HG03378 (cell line): ENCODE measurements around the gene CACHD1.

Experiments used
- ATAC-seq: cut with Tn5 transposase; IDR thresholded peaks from one replicate; pipeline ENCODE4 v1.9.1; 2021; ENCODE audit warnings: mild to moderate bottlenecking, moderate library complexity; ENCODE audit not compliant: unreplicated experiment

CACHD1 gene

GRCh38 chr1:64645735-64646134, 175.8 kb downstream of the CACHD1 start:
- ATAC-seq: no peak

GRCh38 chr1:64650411-64650810, 180.5 kb downstream of the CACHD1 start:
- ATAC-seq: no peak

DNA sequence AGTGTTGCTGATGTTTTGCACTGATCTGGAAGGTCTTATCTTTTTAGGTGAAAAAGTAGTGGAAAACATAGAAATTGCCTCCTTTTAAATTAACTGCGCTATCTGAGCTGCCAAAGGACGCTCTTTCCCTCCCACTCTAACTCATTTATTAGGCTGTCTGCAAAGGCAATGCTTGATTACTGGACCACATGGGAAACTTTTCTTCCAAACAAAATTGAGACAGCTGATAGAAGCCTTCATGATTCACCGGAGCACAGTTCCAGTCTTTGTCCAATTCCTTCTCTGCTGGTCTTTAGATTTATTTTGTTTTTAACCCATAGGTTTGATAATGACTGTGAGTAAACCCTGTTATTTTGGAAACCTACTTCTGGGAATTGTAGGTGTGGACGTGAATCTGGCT, 181.9 kb downstream of the CACHD1 start:
- no peak for ATAC-seq

GRCh38 chr1:64653466-64653865, 183.5 kb downstream of the CACHD1 start:
- no peak for ATAC-seq

- no peak for ATAC-seq
These were observed 184.8 kb downstream of the CACHD1 start for GRCh38 chr1:64654519-64655341.

GRCh38 chr1:64655861-64656260, 185.9 kb downstream of the CACHD1 start:
- ATAC-seq: no peak

DNA sequence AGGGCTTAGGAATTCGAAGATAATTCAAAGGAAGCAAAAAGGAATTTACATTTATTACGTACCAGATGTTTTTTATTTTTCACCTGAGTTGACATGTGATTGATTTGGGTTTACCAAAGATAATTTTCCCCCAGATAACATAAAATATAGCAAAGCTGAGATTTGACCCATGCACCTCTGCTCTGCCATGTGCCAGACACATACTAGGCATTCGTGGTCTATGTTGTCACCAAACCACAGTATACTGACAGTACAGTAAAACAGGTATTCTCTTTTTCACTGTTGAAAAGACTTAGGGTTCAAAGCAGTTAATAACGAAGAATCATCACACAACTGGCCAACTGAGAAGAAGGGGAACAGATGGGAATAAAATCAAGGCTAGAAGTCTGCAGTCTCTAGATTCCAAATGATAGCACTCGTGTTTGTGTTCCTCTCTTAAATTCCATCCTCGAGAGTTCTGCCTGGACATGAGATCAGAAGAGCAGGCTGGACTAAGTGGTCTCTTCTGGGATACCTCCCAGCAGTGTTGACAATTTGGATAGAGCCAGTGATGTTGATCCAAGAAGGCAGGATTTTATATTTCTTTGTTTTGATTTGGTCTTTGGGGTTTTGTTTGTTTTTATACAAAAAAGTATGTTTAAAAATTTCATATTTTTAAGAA, 189.7 kb downstream of the CACHD1 start:
- ATAC-seq: no peak

GRCh38 chr1:64663668-64664067, 193.7 kb downstream of the CACHD1 start:
- no peak for ATAC-seq

GRCh38 chr1:64664299-64664698, 194.4 kb downstream of the CACHD1 start:
- ATAC-seq: no peak

DNA sequence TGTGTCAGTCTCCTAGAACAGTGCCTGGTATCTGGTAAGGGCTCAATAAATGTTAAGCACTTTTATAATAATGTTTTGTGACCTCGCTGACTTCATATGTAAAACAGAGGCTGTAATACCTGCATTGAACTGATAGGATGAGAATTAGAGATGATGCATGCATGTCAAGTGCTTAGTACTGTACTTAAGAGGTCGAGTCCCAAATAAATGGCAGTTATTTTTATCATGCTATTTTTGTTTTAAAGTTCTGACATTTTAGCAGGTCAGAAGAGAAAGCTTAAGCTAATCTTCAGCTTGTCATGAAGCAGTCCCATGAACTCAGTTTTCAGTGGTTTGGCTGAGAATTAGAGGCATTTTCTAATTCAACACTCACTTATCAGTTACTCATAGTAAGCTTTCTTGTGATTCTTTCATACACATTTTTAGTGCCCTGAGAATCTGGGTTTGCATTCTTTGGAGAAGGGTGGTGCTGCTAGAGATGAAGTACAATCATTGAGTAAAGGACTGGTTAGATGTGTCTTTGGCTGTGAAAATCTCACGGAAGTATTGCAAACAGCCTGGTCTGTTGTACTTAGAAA, 199.3 kb downstream of the CACHD1 start:
- no peak for ATAC-seq

GRCh38 chr1:64675718-64676345, 205.9 kb downstream of the CACHD1 start:
- no peak for ATAC-seq

GRCh38 chr1:64676386-64676785, 206.5 kb downstream of the CACHD1 start:
- no peak for ATAC-seq

DNA sequence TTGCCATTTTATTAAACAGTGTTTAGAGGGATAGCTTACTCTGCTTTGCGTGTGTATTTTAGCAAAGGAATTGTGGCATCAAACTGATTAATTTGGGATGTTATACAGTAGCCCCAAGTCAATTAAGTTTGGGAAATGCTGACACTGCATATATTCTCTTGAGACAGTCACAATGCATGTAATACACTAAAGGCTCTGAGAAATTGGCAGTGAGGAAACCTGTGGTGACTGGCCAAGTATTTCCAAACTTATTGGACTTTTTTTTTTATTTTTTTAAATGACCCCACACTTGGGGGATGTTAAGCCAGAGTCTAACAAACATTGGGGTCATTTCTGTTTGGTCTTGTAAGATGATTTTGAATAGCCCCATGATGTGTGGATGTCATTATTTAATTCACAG, 207.6 kb downstream of the CACHD1 start:
- no peak for ATAC-seq

GRCh38 chr1:64678366-64678765, 208.4 kb downstream of the CACHD1 start:
- no peak for ATAC-seq

- no peak for ATAC-seq
These were observed 209.2 kb downstream of the CACHD1 start for GRCh38 chr1:64679177-64679576.

DNA sequence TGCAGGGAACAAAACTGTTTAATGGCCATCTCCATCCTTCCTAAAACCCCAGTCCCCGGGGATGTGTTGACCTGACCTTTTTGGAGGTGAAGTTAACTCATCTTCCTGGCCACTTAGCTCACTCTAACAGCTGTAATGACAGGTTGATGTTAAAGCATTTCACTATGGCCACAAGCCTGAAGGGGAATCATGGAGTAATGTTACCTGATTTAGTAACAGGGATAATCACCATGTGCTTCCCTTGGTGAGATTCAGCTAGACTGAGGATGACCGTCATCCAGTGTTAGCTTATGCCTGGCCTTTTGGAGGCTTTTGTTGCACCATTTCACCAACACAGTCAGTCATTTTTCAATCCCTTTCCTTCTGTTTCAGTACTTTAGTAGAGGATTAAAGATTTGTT, 210.7 kb downstream of the CACHD1 start:
- ATAC-seq: no peak

DNA sequence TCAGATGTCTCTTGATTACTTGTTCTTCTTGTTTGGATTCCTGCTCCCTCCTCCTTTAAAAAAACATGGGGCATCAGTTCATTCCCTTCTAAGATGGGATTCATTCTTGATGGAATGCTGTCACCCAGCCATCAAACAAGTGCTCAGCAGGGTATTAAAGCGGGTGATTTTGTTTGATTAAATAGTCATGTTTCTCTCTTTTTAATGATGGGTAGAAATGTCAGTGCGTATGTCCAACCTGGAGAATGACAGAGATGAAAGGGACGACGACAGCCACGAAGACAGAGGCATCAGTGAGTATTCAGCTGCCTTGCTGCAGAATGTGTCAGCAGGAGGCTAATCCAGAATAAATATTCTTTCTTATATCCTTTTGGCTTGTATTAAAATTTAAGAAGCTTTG, 211.1 kb downstream of the CACHD1 start:
- no peak for ATAC-seq

- ATAC-seq: no peak
These were observed 213.5 kb downstream of the CACHD1 start for GRCh38 chr1:64683419-64683818.

DNA sequence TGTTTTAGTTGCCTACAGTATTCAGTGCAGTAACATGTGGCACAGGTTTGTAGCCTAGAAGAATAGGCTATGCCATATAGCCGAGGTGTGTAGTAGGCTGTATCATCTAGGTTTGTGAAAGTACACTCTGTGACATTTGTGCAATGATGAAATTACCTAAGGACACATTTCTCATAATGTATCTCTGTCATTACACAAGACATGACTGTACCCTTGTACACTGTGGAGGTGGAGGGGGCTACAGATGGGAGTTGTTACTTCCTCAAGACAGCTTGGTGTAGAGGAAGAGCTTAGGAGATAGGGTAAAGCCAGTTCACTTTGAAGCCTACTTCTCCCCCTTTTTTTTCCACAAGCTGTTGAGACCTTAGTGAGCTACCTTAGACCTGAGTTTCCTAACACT, 215.3 kb downstream of the CACHD1 start:
- ATAC-seq: no peak

DNA sequence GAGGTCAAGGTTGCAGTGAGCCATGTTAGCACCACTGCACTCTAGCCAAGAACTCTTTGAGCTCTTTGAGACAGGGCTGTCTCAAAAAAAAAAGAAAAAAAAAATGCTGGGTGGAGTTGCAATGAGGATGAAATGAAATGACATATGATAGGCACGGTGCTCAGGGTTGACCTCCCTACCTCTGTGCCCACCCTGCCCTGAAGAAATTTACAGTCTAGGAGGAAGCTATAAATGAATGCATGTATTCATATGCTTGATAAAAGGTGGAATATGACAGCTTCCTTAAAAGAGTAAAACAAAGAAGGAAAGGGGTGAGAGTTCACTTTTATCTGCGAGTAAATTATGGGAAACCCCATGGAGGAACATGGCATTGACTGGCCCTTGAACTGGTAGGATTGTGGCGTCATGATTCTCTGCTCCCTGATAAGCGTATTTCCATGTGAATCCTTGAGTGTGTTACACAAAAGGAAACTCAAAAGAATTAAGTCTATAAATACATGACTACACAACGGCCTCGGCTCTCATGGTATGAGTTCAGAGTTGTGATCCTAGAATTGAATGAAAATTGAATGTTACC, 215.9 kb downstream of the CACHD1 start:
- ATAC-seq: no peak
